ENCODE data around the gene TMEM184B.

Gene TMEM184B

GRCh38 chr22:38218661-38219622 is 53.9 kb downstream of the TMEM184B start:
- H3K4me3 ChIP-seq (ENCODE audit: low read length) = no peak overlapping the region
- peaks cover 17% of the 10 kb centered on the region for H3K36me3 ChIP-seq (ENCODE audit: insufficient read depth, low read length)
- H3K4me1 ChIP-seq (ENCODE audit: insufficient read depth, low read length) = peaks cover 10% of the 10 kb centered on the region

GRCh38 chr22:38215156-38216038 is 57.4 kb downstream of the TMEM184B start:
- H3K27me3 ChIP-seq (ENCODE audit: insufficient read depth, low read length) = no peaks in the 10 kb centered on the region
- peaks cover 10% of the 10 kb centered on the region for H3K4me1 ChIP-seq (ENCODE audit: insufficient read depth, low read length)
- H2AFZ ChIP-seq (ENCODE audit: low read depth, low read length) = no peak overlapping the region
- H3K4me3 ChIP-seq (ENCODE audit: low read length) = no peak overlapping the region
- H3K9me3 ChIP-seq (ENCODE audit: low read length) = no peaks in the 10 kb centered on the region
- H3K36me3 ChIP-seq (ENCODE audit: insufficient read depth, low read length) = peaks cover 3% of the 10 kb centered on the region

More at GRCh38 chr22:38218661-38219622, 53.9 kb downstream of the TMEM184B start:
- Histone ChIP-seq H2AFZ (ENCODE audit: low read depth, low read length) (no peak overlapping the region), H3K9me3 (ENCODE audit: low read length) (no peaks in the 10 kb centered on the region), H3K27me3 (ENCODE audit: insufficient read depth, low read length) (no peaks in the 10 kb centered on the region)

- no peaks in the 10 kb centered on the region for H3K9me3 ChIP-seq (ENCODE audit: low read length)
- peaks cover 3% of the 10 kb centered on the region for H3K36me3 ChIP-seq (ENCODE audit: insufficient read depth, low read length)
- H3K27me3 ChIP-seq (ENCODE audit: insufficient read depth, low read length) = no peaks in the 10 kb centered on the region
- H2AFZ ChIP-seq (ENCODE audit: low read depth, low read length) = no peak overlapping the region
- H3K4me1 ChIP-seq (ENCODE audit: insufficient read depth, low read length) = peaks cover 10% of the 10 kb centered on the region
- H3K4me3 ChIP-seq (ENCODE audit: low read length) = no peak overlapping the region
Observed at GRCh38 chr22:38214302-38215056, 58.3 kb downstream of the TMEM184B start.

GRCh38 chr22:38213990-38214301 is 58.9 kb downstream of the TMEM184B start:
- H3K27me3 ChIP-seq (ENCODE audit: insufficient read depth, low read length) = no peaks in the 10 kb centered on the region
- H3K4me3 ChIP-seq (ENCODE audit: low read length) = no peak overlapping the region
- peaks cover 8% of the 10 kb centered on the region for H3K4me1 ChIP-seq (ENCODE audit: insufficient read depth, low read length)

GRCh38 chr22:38213319-38213989 is 59.4 kb downstream of the TMEM184B start:
- H2AFZ ChIP-seq (ENCODE audit: low read depth, low read length) = no peak overlapping the region
- H3K4me3 ChIP-seq (ENCODE audit: low read length) = no peak overlapping the region
- no peaks in the 10 kb centered on the region for H3K27me3 ChIP-seq (ENCODE audit: insufficient read depth, low read length)
- no peaks in the 10 kb centered on the region for H3K9me3 ChIP-seq (ENCODE audit: low read length)
- H3K4me1 ChIP-seq (ENCODE audit: insufficient read depth, low read length) = peaks cover 3% of the 10 kb centered on the region
- H3K36me3 ChIP-seq (ENCODE audit: insufficient read depth, low read length) = peaks cover 3% of the 10 kb centered on the region

More at GRCh38 chr22:38213990-38214301, 58.9 kb downstream of the TMEM184B start:
- Histone ChIP-seq H2AFZ (ENCODE audit: low read depth, low read length) (no peak overlapping the region), H3K9me3 (ENCODE audit: low read length) (no peaks in the 10 kb centered on the region), H3K36me3 (ENCODE audit: insufficient read depth, low read length) (peaks cover 3% of the 10 kb centered on the region)

GRCh38 chr22:38212442-38212841 is 60.4 kb downstream of the TMEM184B start:
- Histone ChIP-seq H3K4me3 (ENCODE audit: low read length) (no peak overlapping the region), H3K27me3 (ENCODE audit: insufficient read depth, low read length) (no peaks in the 10 kb centered on the region), H3K36me3 (ENCODE audit: insufficient read depth, low read length) (peaks cover 3% of the 10 kb centered on the region), H3K4me1 (ENCODE audit: insufficient read depth, low read length) (no peaks in the 10 kb centered on the region), H2AFZ (ENCODE audit: low read depth, low read length) (no peak overlapping the region), H3K9me3 (ENCODE audit: low read length) (no peaks in the 10 kb centered on the region)

- H2AFZ ChIP-seq (ENCODE audit: low read depth, low read length) = no peak overlapping the region
- peaks cover 3% of the 10 kb centered on the region for H3K36me3 ChIP-seq (ENCODE audit: insufficient read depth, low read length)
Observed at GRCh38 chr22:38211556-38211955, 61.3 kb downstream of the TMEM184B start.

GRCh38 chr22:38208551-38208968 is 64.2 kb downstream of the TMEM184B start:
- H3K27me3 ChIP-seq (ENCODE audit: insufficient read depth, low read length) = no peaks in the 10 kb centered on the region
- H3K4me3 ChIP-seq (ENCODE audit: low read length) = no peak overlapping the region
- H3K36me3 ChIP-seq (ENCODE audit: insufficient read depth, low read length) = no peaks in the 10 kb centered on the region
- H3K9me3 ChIP-seq (ENCODE audit: low read length) = no peaks in the 10 kb centered on the region
- no peak overlapping the region for H2AFZ ChIP-seq (ENCODE audit: low read depth, low read length)
- peaks cover 1% of the 10 kb centered on the region for H3K4me1 ChIP-seq (ENCODE audit: insufficient read depth, low read length)

More at GRCh38 chr22:38211556-38211955, 61.3 kb downstream of the TMEM184B start:
- no peaks in the 10 kb centered on the region for H3K4me1 ChIP-seq (ENCODE audit: insufficient read depth, low read length)
- H3K9me3 ChIP-seq (ENCODE audit: low read length) = no peaks in the 10 kb centered on the region
- H3K27me3 ChIP-seq (ENCODE audit: insufficient read depth, low read length) = no peaks in the 10 kb centered on the region
- H3K4me3 ChIP-seq (ENCODE audit: low read length) = no peak overlapping the region

- no peak overlapping the region for H2AFZ ChIP-seq (ENCODE audit: low read depth, low read length)
- no peak overlapping the region for H3K4me3 ChIP-seq (ENCODE audit: low read length)
- no peaks in the 10 kb centered on the region for H3K9me3 ChIP-seq (ENCODE audit: low read length)
- H3K36me3 ChIP-seq (ENCODE audit: insufficient read depth, low read length) = no peaks in the 10 kb centered on the region
- no peaks in the 10 kb centered on the region for H3K27me3 ChIP-seq (ENCODE audit: insufficient read depth, low read length)
- peaks cover 6% of the 10 kb centered on the region for H3K4me1 ChIP-seq (ENCODE audit: insufficient read depth, low read length)
Observed at GRCh38 chr22:38207898-38208432, 64.8 kb downstream of the TMEM184B start.

GRCh38 chr22:38205261-38206128 is 67.3 kb downstream of the TMEM184B start:
- H2AFZ ChIP-seq (ENCODE audit: low read depth, low read length) = no peak overlapping the region
- H3K9me3 ChIP-seq (ENCODE audit: low read length) = no peaks in the 10 kb centered on the region
- H3K4me3 ChIP-seq (ENCODE audit: low read length) = no peak overlapping the region
- H3K27me3 ChIP-seq (ENCODE audit: insufficient read depth, low read length) = no peaks in the 10 kb centered on the region
- H3K36me3 ChIP-seq (ENCODE audit: insufficient read depth, low read length) = no peaks in the 10 kb centered on the region
- H3K4me1 ChIP-seq (ENCODE audit: insufficient read depth, low read length) = peaks cover 11% of the 10 kb centered on the region

GRCh38 chr22:38204784-38205183 is 68.0 kb downstream of the TMEM184B start:
- Histone ChIP-seq H3K36me3 (ENCODE audit: insufficient read depth, low read length) (no peaks in the 10 kb centered on the region), H3K9me3 (ENCODE audit: low read length) (no peaks in the 10 kb centered on the region), H3K4me1 (ENCODE audit: insufficient read depth, low read length) (peaks cover 11% of the 10 kb centered on the region), H3K4me3 (ENCODE audit: low read length) (no peak overlapping the region), H3K27me3 (ENCODE audit: insufficient read depth, low read length) (no peaks in the 10 kb centered on the region), H2AFZ (ENCODE audit: low read depth, low read length) (no peak overlapping the region)
